Kidney capillary endothelial cell (primary cell): ENCODE results near the gene BRINP3.
"Not testable (repeated sequence)": the region's sequence is repeated elsewhere in the genome, so short reads cannot be mapped to it uniquely, and the experiment has no call there.

Experiments used
- DNase-seq: peaks from one replicate; pipeline ENCODE4 v3.0.0-alpha.2; 2018; ENCODE audit warnings: low spot score

BRINP3 gene

GRCh38 chr1:190477762-190478148, at the start of gene BRINP3:
Gene BRINP3, minus strand, starts transcription at chr1:190477864.
- no peak for DNase-seq

- no peak for DNase-seq
Observed at GRCh38 chr1:190511554-190511953, 33.9 kb upstream of the BRINP3 start.

GRCh38 chr1:190507357-190507756, 29.7 kb upstream of the BRINP3 start:
- DNase-seq = no peak

- DNase-seq = not testable (repeated sequence)
Observed at GRCh38 chr1:190504539-190504938, 26.9 kb upstream of the BRINP3 start.

GRCh38 chr1:190497565-190497964, 19.9 kb upstream of the BRINP3 start:
- DNase-seq = no peak

- no peak for DNase-seq
Observed at GRCh38 chr1:190494451-190494850, 16.8 kb upstream of the BRINP3 start.

- no peak for DNase-seq
Observed at GRCh38 chr1:190491404-190491803, 13.7 kb upstream of the BRINP3 start.

- no peak for DNase-seq
Observed at GRCh38 chr1:190484045-190484444, 6.4 kb upstream of the BRINP3 start.

- no peak for DNase-seq
Observed at GRCh38 chr1:190480231-190480630, 2.6 kb upstream of the BRINP3 start.

GRCh38 chr1:190479516-190479915, 1.9 kb upstream of the BRINP3 start:
- DNase-seq = no peak

GRCh38 chr1:190479050-190479397, 1.4 kb upstream of the BRINP3 start:
- DNase-seq = no peak

- no peak for DNase-seq
Observed at GRCh38 chr1:190478149-190479049, 735 bp upstream of the BRINP3 start.

GRCh38 chr1:190476806-190477205, 858 bp downstream of the BRINP3 start:
- no peak for DNase-seq

GRCh38 chr1:190476321-190476720, 1.3 kb downstream of the BRINP3 start:
- DNase-seq = no peak

- DNase-seq = no peak
Observed at GRCh38 chr1:190475421-190476141, 2.1 kb downstream of the BRINP3 start.

- no peak for DNase-seq
Observed at GRCh38 chr1:190474650-190475211, 2.9 kb downstream of the BRINP3 start.

- no peak for DNase-seq
Observed at GRCh38 chr1:190474010-190474409, 3.7 kb downstream of the BRINP3 start.

GRCh38 chr1:190472494-190472893, 5.2 kb downstream of the BRINP3 start:
- no peak for DNase-seq

- no peak for DNase-seq
Observed at GRCh38 chr1:190472042-190472441, 5.6 kb downstream of the BRINP3 start.

GRCh38 chr1:190464690-190465089, 13.0 kb downstream of the BRINP3 start:
- no peak for DNase-seq

GRCh38 chr1:190456129-190456528, 21.5 kb downstream of the BRINP3 start:
- DNase-seq = no peak

- no peak for DNase-seq
Observed at GRCh38 chr1:190455631-190456030, 22.0 kb downstream of the BRINP3 start.

GRCh38 chr1:190453550-190453949, 24.1 kb downstream of the BRINP3 start:
- no peak for DNase-seq
